B cell (primary cell): ENCODE data around the gene ATP8B3.

Experiments used
- CTCF ChIP-seq: fragments of 200-600 bp; IDR thresholded peaks from one replicate; pipeline ENCODE4 v1.8.0; 2022; ENCODE audit warnings: antibody characterized with exemption, mild to moderate bottlenecking
- EZH2 ChIP-seq: IDR thresholded peaks from 2 replicates; pipeline ENCODE4 v1.6.1; 2012; ENCODE audit warnings: borderline replicate concordance, low read depth, mild to moderate bottlenecking, moderate library complexity, low read length; ENCODE audit not compliant: insufficient read depth, poor library complexity, severe bottlenecking

GRCh38 chr19:1814833-1815604 is 2.9 kb upstream of the ATP8B3 start:
- no peak for TF ChIP-seq CTCF
- no peak for TF ChIP-seq EZH2
